ENCODE measurements around the gene AGAP3.

Gene AGAP3

GRCh38 chr7:151137791-151138152 is 51.5 kb downstream of the AGAP3 start:
- no peak for DNase-seq

- no peak for DNase-seq
Observed at GRCh38 chr7:151138153-151138851, 52.0 kb downstream of the AGAP3 start.

DNA sequence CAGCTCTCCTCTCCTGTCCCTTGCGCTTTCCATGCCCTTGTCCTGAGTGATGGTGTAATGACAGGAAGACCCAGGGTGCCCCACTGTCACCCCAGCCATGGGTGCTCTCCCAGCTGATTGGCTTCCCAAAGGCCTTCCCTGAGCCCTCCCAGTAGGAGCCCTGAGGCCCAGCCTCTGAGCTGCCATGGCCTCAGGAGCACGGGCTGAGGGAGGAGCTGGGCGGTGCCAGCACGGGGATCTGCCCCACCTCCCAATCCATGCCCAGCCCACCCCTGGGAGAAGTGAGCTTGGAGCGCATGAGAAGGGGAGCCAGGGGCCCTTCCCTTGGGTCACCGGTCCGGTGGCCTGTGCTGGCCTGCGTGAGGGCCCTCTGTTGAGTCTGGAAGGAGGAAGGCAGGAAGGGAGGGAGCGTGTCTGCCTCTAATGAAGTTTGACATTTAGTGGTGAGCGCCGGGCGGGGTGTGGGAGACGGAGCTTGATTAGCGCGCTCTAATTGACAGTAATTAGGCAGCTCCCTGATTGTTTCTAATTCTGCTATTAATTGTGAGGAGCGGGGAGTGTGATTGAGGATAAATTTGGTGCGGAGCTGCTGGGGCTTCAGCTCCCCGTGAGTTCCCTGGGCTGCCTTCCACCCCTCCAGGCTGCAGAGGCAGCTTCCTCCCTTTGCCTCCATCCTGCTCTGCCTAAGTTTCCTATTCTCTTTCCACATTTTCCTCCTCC is 53.0 kb downstream of the AGAP3 start:
- DNase-seq, result no peak

DNA sequence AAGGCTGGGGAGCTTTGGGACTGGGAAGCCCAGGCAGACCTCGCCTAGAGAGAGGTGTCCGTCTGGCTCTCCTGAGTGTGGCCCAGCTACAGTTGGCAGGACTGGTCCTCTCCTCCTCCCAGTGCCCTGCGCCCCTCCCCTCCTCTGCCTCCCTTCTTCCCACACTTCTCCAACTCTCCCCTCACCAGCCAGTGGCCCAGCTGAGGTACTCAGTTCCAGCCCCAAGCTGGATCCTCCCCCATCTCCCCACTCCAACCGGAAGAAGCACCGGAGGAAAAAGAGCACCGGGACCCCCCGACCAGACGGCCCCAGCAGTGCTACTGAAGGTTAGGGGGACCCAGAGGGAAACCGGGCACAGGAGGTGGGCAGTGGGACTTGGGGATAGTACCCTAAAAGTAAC is 53.5 kb downstream of the AGAP3 start:
- DNase-seq, result no peak

GRCh38 chr7:151140826-151141225 is 54.6 kb downstream of the AGAP3 start:
- no peak for DNase-seq

- DNase-seq, result no peak
Observed at GRCh38 chr7:151141311-151141854, 55.1 kb downstream of the AGAP3 start.

DNA sequence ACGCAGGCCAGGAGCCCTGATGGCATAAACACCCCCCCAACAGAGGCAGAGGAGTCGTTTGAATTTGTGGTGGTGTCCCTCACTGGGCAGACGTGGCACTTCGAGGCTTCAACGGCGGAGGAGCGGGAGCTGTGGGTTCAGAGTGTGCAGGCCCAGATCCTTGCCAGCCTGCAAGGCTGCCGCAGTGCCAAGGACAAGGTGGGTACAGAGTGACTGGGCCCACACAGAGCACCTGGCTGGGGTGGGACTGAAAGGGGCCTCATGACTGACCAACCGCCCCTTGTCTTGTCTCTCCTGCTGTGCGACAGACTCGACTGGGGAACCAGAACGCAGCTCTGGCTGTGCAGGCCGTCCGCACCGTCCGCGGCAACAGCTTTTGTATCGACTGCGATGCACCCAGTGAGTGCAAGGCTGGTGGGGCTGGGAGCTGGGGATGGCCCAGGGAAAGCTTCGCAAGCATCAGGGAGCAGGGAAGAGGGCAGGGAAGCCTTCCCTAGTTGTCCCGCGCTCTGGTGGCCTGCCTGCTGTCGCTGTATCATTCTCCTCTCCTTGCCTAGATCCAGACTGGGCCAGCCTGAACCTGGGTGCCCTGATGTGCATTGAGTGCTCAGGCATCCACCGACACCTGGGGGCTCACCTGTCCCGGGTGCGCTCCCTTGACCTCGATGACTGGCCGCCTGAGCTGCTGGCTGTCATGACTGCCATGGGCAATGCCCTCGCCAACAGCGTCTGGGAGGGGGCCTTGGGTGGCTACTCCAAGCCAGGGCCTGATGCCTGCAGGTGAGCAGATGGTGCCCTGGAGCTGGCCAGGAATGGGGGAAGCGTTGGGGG is 55.8 kb downstream of the AGAP3 start:
- no peak for DNase-seq

DNA sequence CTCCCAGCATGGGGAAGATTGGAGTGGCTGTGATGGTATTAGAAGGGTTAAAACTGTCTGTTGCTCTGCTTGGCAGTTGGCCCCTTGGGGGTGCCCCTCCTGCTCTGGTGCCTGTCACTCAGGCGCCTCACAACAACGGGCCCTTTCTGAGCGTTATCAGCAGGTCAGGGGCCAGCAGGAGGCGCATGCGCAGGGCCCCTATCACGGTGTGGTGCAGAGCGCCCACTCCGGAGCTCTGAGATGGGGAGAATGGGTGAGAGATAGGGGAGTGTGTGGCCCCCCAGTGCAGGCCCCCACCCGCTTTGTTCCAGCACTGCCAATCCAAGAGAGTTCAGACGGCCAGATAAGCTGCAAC is 56.4 kb downstream of the AGAP3 start:
- no peak for DNase-seq

- DNase-seq, result no peak
Observed at GRCh38 chr7:151143261-151144015, 57.2 kb downstream of the AGAP3 start.

GRCh38 chr7:151144387-151144786 is 58.1 kb downstream of the AGAP3 start:
- no peak for DNase-seq

- DNase-seq, result no peak
Observed at GRCh38 chr7:151146761-151147160, 60.5 kb downstream of the AGAP3 start.

DNA sequence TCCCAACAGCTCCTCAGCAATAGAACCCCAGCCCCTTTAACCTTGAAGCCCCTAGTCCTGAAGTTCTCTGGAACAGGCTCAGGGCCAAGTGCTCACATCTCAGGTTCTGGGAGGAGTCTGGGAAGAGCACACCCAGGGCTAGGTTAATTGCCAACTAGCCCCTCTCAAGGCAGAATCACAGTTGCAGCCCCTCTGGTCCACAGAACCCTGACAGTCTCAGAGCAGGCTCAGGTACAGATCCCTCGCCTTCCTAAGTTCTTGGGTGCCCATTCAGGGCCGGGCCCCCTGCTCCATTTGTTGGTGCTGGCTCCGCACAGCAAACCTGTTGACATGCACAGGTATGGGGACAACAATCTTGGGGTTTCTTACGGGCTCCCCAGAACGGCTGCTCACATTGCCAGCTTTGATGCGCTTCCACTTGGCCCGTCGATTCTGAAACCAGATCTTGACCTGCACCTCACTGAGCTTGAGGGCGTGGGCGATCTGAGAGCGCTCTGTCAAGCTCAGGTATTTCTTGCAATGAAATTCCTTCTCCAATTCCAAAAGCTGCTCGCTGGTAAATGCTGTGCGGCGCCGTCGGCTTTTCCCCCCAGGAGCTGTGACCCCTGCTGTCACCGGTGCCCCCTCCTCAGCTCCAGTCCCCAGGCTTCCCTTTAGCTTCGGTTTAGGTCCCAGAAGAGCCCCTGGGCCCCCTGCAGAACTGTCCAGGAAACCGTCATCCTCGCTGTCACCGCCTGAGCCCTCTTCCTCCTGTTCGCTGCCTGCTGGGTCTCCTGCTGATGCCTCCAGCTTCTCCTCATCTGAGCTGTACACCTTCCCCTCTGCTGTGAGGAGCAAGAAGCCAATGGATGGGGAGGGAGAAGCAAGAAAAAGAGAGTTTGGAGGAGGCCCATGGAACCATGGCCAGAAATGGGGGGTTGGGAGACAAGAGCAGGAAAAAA is 62.3 kb downstream of the AGAP3 start:
- no peak for DNase-seq

DNA sequence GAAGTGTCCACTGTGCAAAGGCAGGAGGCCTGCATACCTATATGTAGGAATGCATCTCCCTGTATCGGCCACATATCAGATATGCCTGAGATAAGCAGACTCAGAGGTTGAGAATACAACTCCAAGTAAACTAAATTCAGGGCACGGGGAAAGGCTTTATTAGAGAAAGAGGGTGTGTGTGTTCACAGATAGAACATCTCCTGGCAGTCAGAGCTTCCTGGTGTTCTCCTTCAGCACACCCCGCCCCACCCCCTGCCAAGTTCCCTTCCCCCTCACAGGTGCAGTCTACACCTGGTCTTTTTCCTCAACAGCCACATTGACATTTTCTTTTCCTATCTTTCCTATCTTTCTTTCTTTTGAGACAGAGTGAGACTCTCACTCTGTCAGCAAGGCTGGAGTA is 64.1 kb downstream of the AGAP3 start:
- no peak for DNase-seq

- no peak for DNase-seq
Observed at GRCh38 chr7:151152643-151153513, 66.6 kb downstream of the AGAP3 start.

DNA sequence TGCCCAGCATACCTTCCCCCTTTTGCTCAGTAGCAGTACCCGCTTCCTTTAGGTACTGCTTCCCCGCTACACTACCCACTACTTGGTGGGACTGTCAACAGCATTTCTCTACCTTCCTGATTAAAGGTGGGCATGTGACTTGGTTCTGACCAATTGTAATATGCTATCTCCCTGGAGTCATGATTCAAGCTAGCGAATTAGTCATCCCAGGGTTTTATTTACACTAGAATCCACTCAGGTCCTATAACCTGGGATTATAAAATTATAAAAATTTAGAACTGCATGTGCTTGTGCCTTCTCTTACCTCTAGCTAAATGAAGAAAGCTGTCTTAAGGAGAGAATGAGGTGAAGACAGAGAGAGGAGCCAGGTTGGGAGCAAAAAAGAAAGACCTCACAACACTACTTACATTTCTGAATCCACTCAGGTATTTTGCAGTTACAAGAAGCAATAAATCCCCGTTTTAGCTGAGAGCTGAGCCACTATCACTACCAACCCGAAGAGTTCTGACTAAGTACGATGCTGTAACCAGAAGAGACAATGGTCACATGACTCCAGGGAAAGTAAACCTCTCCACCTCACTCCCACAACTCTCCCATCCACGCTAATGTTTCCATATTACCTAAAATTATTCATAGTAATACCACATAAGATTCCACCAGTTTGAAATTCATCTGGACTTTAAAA is 71.5 kb downstream of the AGAP3 start:
- DNase-seq, result no peak

- no peak for DNase-seq
Observed at GRCh38 chr7:151161757-151162156, 75.5 kb downstream of the AGAP3 start.

DNA sequence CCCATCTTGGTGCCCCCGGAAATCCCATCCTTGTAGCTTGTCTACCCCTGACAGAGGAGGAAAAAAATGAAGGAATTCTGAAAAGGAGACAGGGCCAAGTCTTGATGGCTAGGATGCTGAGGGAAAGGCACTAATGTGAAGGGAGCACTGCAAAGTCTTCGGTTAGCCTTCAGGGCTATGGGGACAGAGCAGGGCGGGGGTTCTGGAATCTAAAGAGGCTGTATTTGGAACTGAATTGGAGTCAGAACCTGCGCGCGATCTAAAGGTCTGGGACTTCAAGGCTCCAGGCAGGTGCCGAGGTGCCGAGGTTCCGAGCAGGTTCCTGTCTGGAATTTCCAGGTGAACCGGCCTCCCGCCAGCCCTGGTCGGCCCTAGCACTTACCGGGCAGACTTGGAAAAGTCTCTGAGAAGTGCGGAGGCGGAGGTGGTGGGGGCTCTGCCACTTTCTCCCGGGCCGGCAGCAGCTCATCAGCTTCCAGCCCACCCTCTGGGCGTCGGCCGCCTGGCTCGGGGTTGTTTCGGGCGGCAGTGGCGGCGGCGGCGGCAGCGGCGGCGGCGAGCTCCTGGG is 80.4 kb downstream of the AGAP3 start:
- no peak for DNase-seq

DNA sequence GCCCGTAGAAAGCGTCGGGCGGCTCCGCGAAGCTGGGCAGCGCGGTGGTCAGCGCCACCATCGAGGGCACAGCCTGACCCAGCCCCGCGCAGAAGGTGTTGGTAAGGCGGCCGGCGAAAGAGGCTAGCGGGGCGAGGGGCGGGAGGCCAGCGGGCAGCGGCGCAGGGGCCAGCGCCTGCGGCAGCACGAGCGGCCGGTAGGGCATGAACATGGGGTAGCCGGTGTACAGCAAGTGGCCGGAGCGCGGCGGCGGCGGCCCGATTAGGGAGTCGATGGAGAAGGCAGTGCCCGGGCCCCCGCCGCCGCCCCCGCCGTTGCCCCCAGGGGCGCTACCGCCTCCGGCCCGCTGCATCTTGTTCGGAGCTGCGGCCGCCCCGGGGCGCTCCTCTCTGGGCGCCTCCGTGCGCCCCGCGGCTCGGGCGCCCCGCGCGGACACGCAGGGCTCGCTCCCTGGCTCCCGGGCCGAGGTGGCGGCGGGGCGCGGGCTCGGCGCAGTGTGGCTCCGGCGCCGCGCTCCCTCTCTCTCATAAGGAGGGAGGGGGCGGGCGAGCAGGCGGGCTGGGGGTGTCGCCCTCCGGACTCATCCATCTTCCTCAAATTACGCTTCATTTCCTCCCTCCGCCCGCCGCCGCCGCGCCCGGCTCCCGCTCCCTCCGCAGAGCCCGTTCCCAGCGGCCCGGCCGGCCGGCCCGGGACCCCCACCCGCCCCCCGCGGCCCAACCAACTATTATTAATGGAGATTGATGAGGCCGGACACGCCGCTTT is 81.1 kb downstream of the AGAP3 start, which contains the start of gene GBX1:
Gene GBX1, minus strand, starts transcription at position 498 of the 765 bp plus-strand sequence. Its CDS starts 146 bp downstream, at position 352.
- DNase-seq, result no peak

All from GDM1 (cell line).